ENCODE measurements around the gene USP15. TPM values are rescaled to one million over a fixed set of nuclear protein-coding genes. Genes with fewer than 3 reads are reported as not detected.

USP15 gene
- total and polyA plus RNA-seq, 8 donors: 16.7 to 43.0 (median 29.6) TPM

DNA sequence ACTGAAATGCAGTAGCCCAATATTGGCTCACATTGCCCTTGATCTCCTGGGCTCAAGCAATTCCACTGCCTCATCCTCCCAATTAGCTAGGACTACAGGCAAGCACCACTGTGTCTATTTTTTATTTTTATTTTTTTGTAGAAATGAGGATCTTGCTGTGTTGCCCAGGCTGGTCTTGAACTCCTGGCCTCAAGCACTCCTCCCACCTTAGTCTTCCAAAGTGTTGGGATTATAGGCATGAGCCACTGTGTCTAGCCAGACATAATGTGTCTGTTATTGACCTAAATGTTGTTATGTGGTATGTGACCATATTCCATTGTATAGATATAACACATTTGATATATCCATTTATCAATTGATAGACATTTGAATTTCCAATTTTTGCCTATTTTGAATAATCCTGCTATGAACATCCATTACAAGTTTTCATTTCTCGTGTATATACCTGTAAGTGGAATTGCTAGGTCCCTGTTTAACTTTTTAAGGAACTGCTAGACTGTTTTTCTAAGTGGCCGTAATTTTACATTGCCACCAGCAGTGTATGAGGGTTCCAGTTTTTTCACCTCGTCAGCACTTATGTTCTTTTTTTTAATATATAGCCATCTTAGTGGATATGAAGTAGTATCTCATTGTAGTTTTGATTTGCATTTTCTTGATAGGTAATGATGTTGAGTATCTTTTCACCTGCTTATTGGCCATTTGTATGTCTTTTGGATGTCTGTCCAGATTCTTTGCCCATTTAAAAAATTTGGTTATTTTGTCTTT lies 9.4 kb downstream of the USP15 start:
- Histone ChIP-seq H3K4me3 (no peak overlapping the region), H3K36me3 (no peaks in the 10 kb centered on the region), H3K4me1 (peaks cover 23 to 62% (median 51%) of the 10 kb centered on the region in 3 donors), H3K9me3 (no peaks in the 10 kb centered on the region), H3K27me3 (no peaks in the 10 kb centered on the region), H3K27ac (no peak overlapping the region)
- 90 to 96% methylated on average over 3 of the region's 3 CpGs for WGBS, 2 donors
- no peak for ATAC-seq
- no peak for FAIRE-seq
- TF ChIP-seq, protein P1, sequence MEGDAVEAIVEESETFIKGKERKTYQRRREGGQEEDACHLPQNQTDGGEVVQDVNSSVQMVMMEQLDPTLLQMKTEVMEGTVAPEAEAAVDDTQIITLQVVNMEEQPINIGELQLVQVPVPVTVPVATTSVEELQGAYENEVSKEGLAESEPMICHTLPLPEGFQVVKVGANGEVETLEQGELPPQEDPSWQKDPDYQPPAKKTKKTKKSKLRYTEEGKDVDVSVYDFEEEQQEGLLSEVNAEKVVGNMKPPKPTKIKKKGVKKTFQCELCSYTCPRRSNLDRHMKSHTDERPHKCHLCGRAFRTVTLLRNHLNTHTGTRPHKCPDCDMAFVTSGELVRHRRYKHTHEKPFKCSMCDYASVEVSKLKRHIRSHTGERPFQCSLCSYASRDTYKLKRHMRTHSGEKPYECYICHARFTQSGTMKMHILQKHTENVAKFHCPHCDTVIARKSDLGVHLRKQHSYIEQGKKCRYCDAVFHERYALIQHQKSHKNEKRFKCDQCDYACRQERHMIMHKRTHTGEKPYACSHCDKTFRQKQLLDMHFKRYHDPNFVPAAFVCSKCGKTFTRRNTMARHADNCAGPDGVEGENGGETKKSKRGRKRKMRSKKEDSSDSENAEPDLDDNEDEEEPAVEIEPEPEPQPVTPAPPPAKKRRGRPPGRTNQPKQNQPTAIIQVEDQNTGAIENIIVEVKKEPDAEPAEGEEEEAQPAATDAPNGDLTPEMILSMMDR (IDR thresholded peaks at IDR 0.05): no peak
- intact Hi-C loops (cut with DNase I): no loop called here
- DNase-seq: no peak

DNA sequence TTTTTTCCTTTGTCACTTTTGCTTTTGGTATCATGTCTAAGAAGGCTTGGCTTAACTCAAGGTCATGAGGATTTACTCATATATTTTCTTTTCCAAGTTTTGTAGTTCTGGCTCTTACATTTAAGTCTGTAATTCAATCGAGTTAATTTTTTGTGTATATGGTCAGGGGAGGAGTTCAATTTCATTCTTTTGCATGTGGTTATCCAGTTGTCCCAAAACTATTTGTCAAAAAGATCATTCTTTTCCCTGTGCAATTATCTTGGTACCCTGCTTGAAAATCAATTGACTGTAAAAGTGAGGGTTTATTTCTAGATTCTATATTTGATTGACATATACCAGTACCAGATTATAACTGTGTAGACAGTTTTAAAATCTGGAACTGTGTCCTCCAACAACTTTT lies 10.2 kb downstream of the USP15 start:
- intact Hi-C loops (cut with DNase I): no loop called here
- Histone ChIP-seq H3K9me3 (no peaks in the 10 kb centered on the region), H3K27me3 (no peaks in the 10 kb centered on the region), H3K36me3 (no peaks in the 10 kb centered on the region), H3K4me3 (no peak overlapping the region), H3K4me1 (peaks cover 23 to 61% (median 49%) of the 10 kb centered on the region in 3 donors), H3K27ac (no peak overlapping the region)
- WGBS, 2 donors: 10 to 21% methylated on average over 1 of the region's 1 CpG
- ATAC-seq (no peak), FAIRE-seq (no peak), DNase-seq (no peak)
- TF ChIP-seq, protein P1 (IDR thresholded peaks at IDR 0.05): no peak

DNA sequence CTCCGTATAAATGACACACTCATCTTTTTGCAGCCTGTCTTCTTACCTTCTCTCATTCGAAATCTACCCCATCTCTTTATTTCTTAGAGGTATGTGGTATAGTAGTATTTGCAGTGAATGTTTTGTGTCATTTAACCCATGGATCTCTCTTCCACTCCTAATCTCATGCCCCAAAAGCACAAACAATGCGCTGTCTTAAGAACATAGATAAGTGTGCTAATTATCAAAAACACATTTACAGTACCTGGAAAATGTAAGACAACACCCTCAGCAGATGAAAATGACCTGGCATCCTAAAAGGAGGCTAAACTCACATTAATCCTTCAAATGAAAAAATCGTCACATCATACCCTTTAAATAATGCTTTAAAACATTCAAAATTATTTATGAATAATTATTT lies 10.7 kb downstream of the USP15 start:
- H3K4me1 ChIP-seq: peaks cover 24 to 61% (median 49%) of the 10 kb centered on the region in 3 donors

DNA sequence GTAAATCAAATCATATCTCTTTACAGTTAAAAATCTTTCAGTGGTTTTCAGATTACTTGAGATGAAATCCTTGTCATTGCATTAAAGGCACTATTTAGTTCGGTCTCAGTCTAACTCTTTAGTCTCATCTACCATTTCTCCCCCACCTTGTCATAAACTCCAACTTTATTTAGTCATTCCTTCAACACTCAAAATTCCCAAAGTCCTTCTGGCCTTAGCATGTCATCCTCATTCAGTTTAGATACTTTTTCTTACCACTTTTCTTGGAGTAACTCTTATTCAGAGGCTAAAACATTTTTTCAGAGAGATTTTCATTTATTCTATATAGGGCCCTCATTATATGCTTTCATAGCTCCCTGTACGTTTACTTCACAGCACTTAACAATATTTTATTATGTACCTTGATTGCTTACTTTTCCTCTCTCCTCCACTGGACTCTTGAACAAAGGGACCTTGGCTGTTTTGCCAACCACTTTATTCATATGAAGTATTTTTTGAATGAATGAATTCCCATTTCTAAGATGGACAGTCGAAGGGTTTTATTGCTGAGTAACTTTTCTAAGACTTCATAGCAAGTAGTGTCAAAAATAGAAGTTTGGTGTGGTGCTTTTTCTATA lies 12.8 kb downstream of the USP15 start:
- Histone ChIP-seq H3K9me3 (no peaks in the 10 kb centered on the region), H3K27me3 (no peaks in the 10 kb centered on the region), H3K36me3 (no peaks in the 10 kb centered on the region), H3K4me1 (peaks cover 25 to 43% (median 42%) of the 10 kb centered on the region in 3 donors), H3K27ac (no peak overlapping the region), H3K4me3 (no peak overlapping the region)
- no peak for FAIRE-seq
- TF ChIP-seq, protein P1 (IDR thresholded peaks at IDR 0.05): no peak
- no peak for DNase-seq
- peak in 1 of 4 donors; percentile 55 for ATAC-seq
- intact Hi-C loops (cut with DNase I): no loop called here
- 59 to 61% methylated on average over 3 of the region's 3 CpGs for WGBS, 2 donors

More for the DNA sequence above, 10.7 kb downstream of the USP15 start:
- H3K27me3 ChIP-seq: no peaks in the 10 kb centered on the region
- ATAC-seq: no peak
- H3K27ac ChIP-seq: no peak overlapping the region
- no peak overlapping the region for H3K4me3 ChIP-seq
- DNase-seq: no peak
- TF ChIP-seq, protein P1 (IDR thresholded peaks at IDR 0.05): no peak
- no peaks in the 10 kb centered on the region for H3K36me3 ChIP-seq
- intact Hi-C loops (cut with DNase I): no loop called here
- no peaks in the 10 kb centered on the region for H3K9me3 ChIP-seq
- FAIRE-seq: no peak
- 54 to 55% methylated on average over 4 of the region's 4 CpGs for WGBS, 2 donors
